ENCODE measurements around the gene SLC38A3. TPM values are rescaled to one million over a fixed set of nuclear protein-coding genes. Genes with fewer than 3 reads are reported as not detected.

Gene SLC38A3
- total RNA-seq, 2 experiments from 2014 or later: 0.22 TPM; not detected in 1

- ChIA-PET POLR2A (interaction anchor here (1.1 to 1.5 kb wide), 3 partner anchors 27 to 127 kb away, joined by 3 to 6 read pairs (median 3); no protein-coding TSS in a partner anchor), CTCF (interaction anchor here (0.9 to 7.3 kb wide), 8 partner anchors 20 to 53 kb away, joined by 3 to 93 read pairs (median 4); no protein-coding TSS in a partner anchor)
- Mint-ChIP-seq H3K9me3 (no peaks in the 10 kb centered on the region), H3K27ac (no peak overlapping the region), H3K27me3 (peaks cover 4% of the 10 kb centered on the region), H3K4me1 (ENCODE audit: low read depth) (peaks cover 10% of the 10 kb centered on the region), H3K36me3 (ENCODE audit: low read depth) (no peaks in the 10 kb centered on the region), H3K4me3 (no peak overlapping the region)
- intact Hi-C loops (cut with micrococcal nuclease): no loop called here
- ATAC-seq (no peak), DNase-seq (peak; percentile 22)
- no peak for TF ChIP-seq CTCF (IDR thresholded peaks at IDR 0.05)
Observed at GRCh38 chr3:50221411-50222168, 16.5 kb downstream of the SLC38A3 start.

- ATAC-seq (no peak), DNase-seq (no peak)
- intact Hi-C loops (cut with micrococcal nuclease): no loop called here
- no peak overlapping the region for H3K27ac Mint-ChIP-seq
- no peak for TF ChIP-seq CTCF (IDR thresholded peaks at IDR 0.05)
- ChIA-PET CTCF (interaction anchor here (0.9 to 7.3 kb wide), 8 partner anchors 20 to 53 kb away, joined by 3 to 93 read pairs (median 4); no protein-coding TSS in a partner anchor), POLR2A (no interaction called here)
- no peak overlapping the region for H3K4me3 Mint-ChIP-seq
- no peaks in the 10 kb centered on the region for H3K36me3 Mint-ChIP-seq (ENCODE audit: low read depth)
- peaks cover 13% of the 10 kb centered on the region for H3K4me1 Mint-ChIP-seq (ENCODE audit: low read depth)
- no peaks in the 10 kb centered on the region for H3K9me3 Mint-ChIP-seq
- H3K27me3 Mint-ChIP-seq: peaks cover 4% of the 10 kb centered on the region
Observed at GRCh38 chr3:50222169-50222528, 17.1 kb downstream of the SLC38A3 start.

GRCh38 chr3:50224639-50225038 is 19.6 kb downstream of the SLC38A3 start:
- ChIA-PET CTCF (interaction anchor here (1.3 to 14.8 kb wide), 10 partner anchors 12 to 110 kb away, joined by 3 to 239 read pairs (median 8); partner anchors contain the start of genes GNAT1, HYAL3, IFRD2 and NAA80), POLR2A (interaction anchor here (1.0 to 1.5 kb wide), 3 partner anchors 22 to 113 kb away, joined by 3 read pairs; no protein-coding TSS in a partner anchor)
- Mint-ChIP-seq H3K4me3 (no peak overlapping the region), H3K27ac (no peak overlapping the region), H3K36me3 (ENCODE audit: low read depth) (no peaks in the 10 kb centered on the region), H3K27me3 (peaks cover 4% of the 10 kb centered on the region), H3K4me1 (ENCODE audit: low read depth) (peaks cover 23% of the 10 kb centered on the region), H3K9me3 (no peaks in the 10 kb centered on the region)
- no peak for TF ChIP-seq CTCF (IDR thresholded peaks at IDR 0.05)
- DNase-seq (no peak), ATAC-seq (no peak)
- intact Hi-C loops (cut with micrococcal nuclease): no loop called here

GRCh38 chr3:50226888-50227389 is 21.9 kb downstream of the SLC38A3 start:
- peak; percentile 29 for ATAC-seq

More at GRCh38 chr3:50226888-50227389, 21.9 kb downstream of the SLC38A3 start:
- Mint-ChIP-seq H3K27me3 (peaks cover 4% of the 10 kb centered on the region), H3K9me3 (no peaks in the 10 kb centered on the region), H3K4me1 (ENCODE audit: low read depth) (peaks cover 23% of the 10 kb centered on the region), H3K4me3 (peak overlapping the region; percentile 96), H3K36me3 (ENCODE audit: low read depth) (no peaks in the 10 kb centered on the region), H3K27ac (peak overlapping the region; percentile 93)
- intact Hi-C loops (cut with micrococcal nuclease): loop anchor here (2.0 kb wide), 3 partner anchors 20 to 46 kb away; no protein-coding TSS in a partner anchor
- TF ChIP-seq CTCF (IDR thresholded peaks at IDR 0.05): no peak
- ChIA-PET CTCF (interaction anchor here (0.6 to 14.8 kb wide), 22 partner anchors 10 to 388 kb away, joined by 3 to 239 read pairs (median 6); partner anchors contain the start of genes GNAI2, GNAT1, IFRD2 and LSMEM2), POLR2A (interaction anchor here (1.0 to 3.4 kb wide), 15 partner anchors 10 to 111 kb away, joined by 3 to 21 read pairs (median 4); partner anchors contain the start of genes GNAI2, GNAT1 and HYAL2)
- DNase-seq: peak; percentile 62

Measured in activated CD8-positive, alpha-beta T cell treated with anti-CD3 and anti-CD28 coated beads for 36 hours (primary cell).